Neuronal stem cell (in vitro differentiated cells): ENCODE data around the gene MPP2.

Source experiments
- DNase-seq: peaks from one replicate; pipeline ENCODE4 v3.0.0-alpha.2; 2013; ENCODE audit warnings: low spot score
- H2AFZ ChIP-seq: one replicate; pipeline ENCODE4 v1.6.1; 2013; ENCODE audit warnings: mild to moderate bottlenecking, low read length, inconsistent platforms
- H2AK5ac ChIP-seq: 2 replicates; pipeline ENCODE4 v1.6.1; 2013; ENCODE audit warnings: low read depth, mild to moderate bottlenecking, inconsistent platforms, low read length, moderate library complexity, mixed read lengths
- H2BK120ac ChIP-seq: 2 replicates; pipeline ENCODE4 v1.6.1; 2013; ENCODE audit warnings: low read depth, mild to moderate bottlenecking, inconsistent platforms, low read length, moderate library complexity, mixed read lengths
- H2BK12ac ChIP-seq: one replicate; pipeline ENCODE4 v1.6.1; 2013; ENCODE audit warnings: low read length, inconsistent platforms
- H2BK15ac ChIP-seq: 2 replicates; pipeline ENCODE4 v1.6.1; 2013; ENCODE audit warnings: mild to moderate bottlenecking, low read length, inconsistent platforms, mixed read lengths
- H2BK5ac ChIP-seq: one replicate; pipeline ENCODE4 v1.6.1; 2013; ENCODE audit warnings: inconsistent platforms, mild to moderate bottlenecking, low read length, moderate library complexity
- H3K14ac ChIP-seq: one replicate; pipeline ENCODE4 v1.6.1; 2013; ENCODE audit warnings: low read length, inconsistent platforms
- H3K18ac ChIP-seq: 2 replicates; pipeline ENCODE4 v1.6.1; 2013; ENCODE audit warnings: low read length, inconsistent platforms
- H3K23ac ChIP-seq: 2 replicates; pipeline ENCODE4 v1.6.1; 2013; ENCODE audit warnings: low read depth, mild to moderate bottlenecking, mixed read lengths, low read length, inconsistent platforms; ENCODE audit not compliant: poor library complexity
- H3K27ac ChIP-seq: replicated peaks from 3 replicates; pipeline ENCODE4 v1.5.1; 2013; ENCODE audit warnings: low read length, inconsistent platforms
- H3K27me3 ChIP-seq, 3 experiments: 2 replicates each; pipeline ENCODE4 v1.6.1; 2013; ENCODE audit warnings: low read length in 3 of 3, mild to moderate bottlenecking in 2 of 3, inconsistent platforms in 1 of 3, low read depth in 1 of 3, mixed read lengths in 1 of 3, moderate library complexity in 1 of 3; ENCODE audit not compliant: control insufficient read depth in 3 of 3, insufficient read depth in 3 of 3
- H3K36me3 ChIP-seq, 2 donors: replicated peaks in 1 of 2; 2 replicates each; pipeline ENCODE4 v1.6.1; 2013; ENCODE audit warnings: low read length in 2 of 2; ENCODE audit not compliant: control insufficient read depth in 2 of 2, insufficient read depth in 2 of 2
- H3K4ac ChIP-seq: 2 replicates; pipeline ENCODE4 v1.6.1; 2013; ENCODE audit warnings: inconsistent platforms, mild to moderate bottlenecking, low read length, moderate library complexity
- H3K4me1 ChIP-seq, 2 donors: 1 replicate in 1 of 2; 2 replicates in 1 of 2; pipeline ENCODE4 v1.6.1; 2013; ENCODE audit warnings: low read length in 2 of 2, low read depth in 1 of 2; ENCODE audit not compliant: control insufficient read depth in 2 of 2, insufficient read depth in 1 of 2
- H3K4me2 ChIP-seq: one replicate; pipeline ENCODE4 v1.6.1; 2013; ENCODE audit warnings: mild to moderate bottlenecking, low read length, inconsistent platforms; ENCODE audit not compliant: insufficient read depth, poor library complexity, severe bottlenecking
- H3K4me3 ChIP-seq, 2 donors: 2 replicates each; pipeline ENCODE4 v1.5.1; 2013; ENCODE audit warnings: low read length in 2 of 2, mild to moderate bottlenecking in 2 of 2, inconsistent platforms in 1 of 2, moderate library complexity in 1 of 2
- H3K79me1 ChIP-seq: one replicate; pipeline ENCODE4 v1.6.1; 2013; ENCODE audit warnings: low read depth, mild to moderate bottlenecking, inconsistent platforms, low read length, moderate library complexity
- H3K9ac ChIP-seq: one replicate; pipeline ENCODE4 v1.6.1; 2013; ENCODE audit warnings: mild to moderate bottlenecking, low read depth, low read length, inconsistent platforms; ENCODE audit not compliant: poor library complexity
- H3K9me3 ChIP-seq, 2 donors: replicated peaks in 1 of 2; 2 replicates each; pipeline versions ENCODE3 to v1.6.1; 2013; ENCODE audit warnings: low read length in 2 of 2, mild to moderate bottlenecking in 2 of 2, inconsistent platforms in 1 of 2, low read depth in 1 of 2, mixed read lengths in 1 of 2, moderate library complexity in 1 of 2; ENCODE audit not compliant: control insufficient read depth in 2 of 2, insufficient read depth in 1 of 2
- H4K8ac ChIP-seq: one replicate; pipeline ENCODE4 v1.6.1; 2013; ENCODE audit warnings: low read depth, mild to moderate bottlenecking, inconsistent platforms, low read length, moderate library complexity
- H4K91ac ChIP-seq: one replicate; pipeline ENCODE4 v1.6.1; 2013; ENCODE audit warnings: low read length, low read depth, mild to moderate bottlenecking, inconsistent platforms; ENCODE audit not compliant: poor library complexity
- whole genome bisulfite sequencing, 2 donors: extraction: QIAGEN DNeasy Blood & Tissue Kit; methylation state at CpG; one replicate each; pipeline ENCODE4 v1.1.7; 2013; ENCODE audit warnings: missing lambda C conversion rate in 2 of 2, mixed read lengths in 1 of 2; ENCODE audit not compliant: insufficient read length in 2 of 2, insufficient replicate concordance in 1 of 2; ENCODE audit errors: extremely low coverage in 2 of 2; 5-methylcytosine and 5-hydroxymethylcytosine counted together

The MPP2 gene

DNA sequence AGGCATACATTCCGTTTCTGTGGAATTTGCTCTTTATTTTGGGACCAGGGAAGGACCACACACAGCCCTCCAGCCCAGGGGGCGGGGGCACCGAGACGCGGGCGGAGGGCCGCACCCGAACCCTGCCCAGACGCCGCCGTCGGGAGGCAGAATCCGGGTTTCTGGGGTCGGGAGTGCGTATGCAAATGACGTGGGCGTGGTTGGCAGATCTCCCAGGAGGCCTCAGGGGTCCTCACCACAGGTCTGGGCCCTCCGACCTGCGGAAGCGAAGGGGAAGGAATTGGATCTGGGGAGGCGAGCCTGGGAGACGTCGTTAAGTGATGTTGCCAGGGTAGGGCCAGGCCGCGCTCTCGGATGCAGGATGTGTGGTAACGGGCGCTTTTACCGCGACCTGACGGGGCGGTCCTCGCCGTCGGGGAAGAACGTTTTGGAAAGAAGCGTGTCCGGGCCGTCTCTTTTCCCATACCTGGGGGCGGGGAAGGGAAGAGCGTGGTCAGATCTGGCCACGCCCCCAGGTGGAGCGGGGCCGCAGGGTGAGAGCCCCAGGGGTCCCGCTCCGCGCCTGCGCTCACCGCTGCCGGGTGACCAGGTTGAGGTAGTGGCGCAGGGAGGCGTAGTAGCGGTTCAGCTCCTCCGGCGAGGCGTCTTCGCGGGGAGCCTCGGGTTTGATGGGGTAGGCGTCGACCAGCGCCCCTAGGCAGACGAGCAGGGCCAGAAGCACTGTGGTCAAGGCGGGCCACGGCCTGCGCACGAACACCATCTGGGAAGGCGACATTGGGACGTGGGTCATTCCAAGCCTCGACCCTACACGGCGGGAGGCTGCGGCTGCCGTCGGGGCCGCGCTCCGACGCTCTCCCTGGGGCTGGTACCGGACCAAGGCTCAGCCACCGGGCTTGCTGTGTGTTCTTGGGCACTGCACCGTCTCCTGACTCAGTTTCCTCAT, 45.7 kb upstream of the MPP2 start:
- peak overlapping the region; percentile 73 for H2BK12ac ChIP-seq
- peak; percentile 70 for DNase-seq
- H4K8ac ChIP-seq = peak overlapping the region; percentile 86
- H4K91ac ChIP-seq = peak overlapping the region; percentile 39
- peak overlapping the region; percentile 59 for H3K23ac ChIP-seq
- no peak overlapping the region for H3K14ac ChIP-seq
- H3K4me2 ChIP-seq = peak overlapping the region; percentile 64
- no peak overlapping the region for H3K27ac ChIP-seq
- H3K9me3 ChIP-seq = no peaks in the 10 kb centered on the region
- H3K4me1 ChIP-seq = peaks cover 0 to 8% of the 10 kb centered on the region in 2 donors
- H2BK120ac ChIP-seq = no peak overlapping the region
- peak overlapping the region in 1 of 2 donors; percentile 87 for H3K4me3 ChIP-seq
- H3K27me3 ChIP-seq = peaks cover 0 to 82% (median 45%) of the 10 kb centered on the region in 3 experiments
- no peaks in the 10 kb centered on the region for H3K79me1 ChIP-seq
- H3K4ac ChIP-seq = no peak overlapping the region
- H2AFZ ChIP-seq = peak overlapping the region; percentile 53
- peak overlapping the region; percentile 95 for H3K18ac ChIP-seq
- H2AK5ac ChIP-seq = peak overlapping the region; percentile 96
- peak overlapping the region; percentile 85 for H3K9ac ChIP-seq
- WGBS, 2 donors = no CpG with 5 or more reads among the region's 82 CpGs
- no peaks in the 10 kb centered on the region for H3K36me3 ChIP-seq
- H2BK15ac ChIP-seq = peak overlapping the region; percentile 95
- H2BK5ac ChIP-seq = no peak overlapping the region

- H3K23ac ChIP-seq = no peak overlapping the region
- no peaks in the 10 kb centered on the region for H3K36me3 ChIP-seq
- no peak overlapping the region for H4K8ac ChIP-seq
- peak overlapping the region; percentile 85 for H3K9ac ChIP-seq
- no peaks in the 10 kb centered on the region for H3K9me3 ChIP-seq
- H3K27ac ChIP-seq = no peak overlapping the region
- peaks cover 0 to 8% of the 10 kb centered on the region in 2 donors for H3K4me1 ChIP-seq
- peak overlapping the region; percentile 64 for H3K4me2 ChIP-seq
- H2BK120ac ChIP-seq = no peak overlapping the region
- no peak overlapping the region for H4K91ac ChIP-seq
- peaks cover 0 to 85% (median 45%) of the 10 kb centered on the region in 3 experiments for H3K27me3 ChIP-seq
- H2BK12ac ChIP-seq = no peak overlapping the region
- peak overlapping the region; percentile 23 for H2AK5ac ChIP-seq
- H2AFZ ChIP-seq = peak overlapping the region; percentile 53
- no peak overlapping the region for H2BK5ac ChIP-seq
- peak overlapping the region; percentile 89 for H3K18ac ChIP-seq
- WGBS, 2 donors = no CpG with 5 or more reads among the region's 19 CpGs
- peak overlapping the region; percentile 35 for H2BK15ac ChIP-seq
- DNase-seq = no peak
- H3K4me3 ChIP-seq = peak overlapping the region in 1 of 2 donors; percentile 87
- H3K79me1 ChIP-seq = no peaks in the 10 kb centered on the region
- H3K14ac ChIP-seq = no peak overlapping the region
- no peak overlapping the region for H3K4ac ChIP-seq
These were observed 45.0 kb upstream of the MPP2 start for GRCh38 chr17:43952351-43952723.

- H3K27ac ChIP-seq = no peak overlapping the region
- DNase-seq = no peak
- peak overlapping the region; percentile 64 for H3K4me2 ChIP-seq
- no peak overlapping the region for H2BK12ac ChIP-seq
- no peak overlapping the region for H4K8ac ChIP-seq
- no peaks in the 10 kb centered on the region for H3K79me1 ChIP-seq
- H2AFZ ChIP-seq = no peak overlapping the region
- H4K91ac ChIP-seq = no peak overlapping the region
- H2BK120ac ChIP-seq = no peak overlapping the region
- H3K23ac ChIP-seq = no peak overlapping the region
- no CpG with 5 or more reads among the region's 4 CpGs for WGBS, 2 donors
- no peak overlapping the region for H3K14ac ChIP-seq
- H3K27me3 ChIP-seq = peaks cover 0 to 90% (median 45%) of the 10 kb centered on the region in 3 experiments
- peak overlapping the region; percentile 89 for H3K18ac ChIP-seq
- H3K36me3 ChIP-seq = no peaks in the 10 kb centered on the region
- H3K4me1 ChIP-seq = peaks cover 2 to 10% of the 10 kb centered on the region in 2 donors
- no peak overlapping the region for H2AK5ac ChIP-seq
- no peak overlapping the region for H2BK5ac ChIP-seq
- no peak overlapping the region for H3K4ac ChIP-seq
- H3K4me3 ChIP-seq = peak overlapping the region in 1 of 2 donors; percentile 87
- H3K9me3 ChIP-seq = no peaks in the 10 kb centered on the region
- H2BK15ac ChIP-seq = no peak overlapping the region
- no peak overlapping the region for H3K9ac ChIP-seq
These were observed 44.4 kb upstream of the MPP2 start for GRCh38 chr17:43951750-43952149.

DNA sequence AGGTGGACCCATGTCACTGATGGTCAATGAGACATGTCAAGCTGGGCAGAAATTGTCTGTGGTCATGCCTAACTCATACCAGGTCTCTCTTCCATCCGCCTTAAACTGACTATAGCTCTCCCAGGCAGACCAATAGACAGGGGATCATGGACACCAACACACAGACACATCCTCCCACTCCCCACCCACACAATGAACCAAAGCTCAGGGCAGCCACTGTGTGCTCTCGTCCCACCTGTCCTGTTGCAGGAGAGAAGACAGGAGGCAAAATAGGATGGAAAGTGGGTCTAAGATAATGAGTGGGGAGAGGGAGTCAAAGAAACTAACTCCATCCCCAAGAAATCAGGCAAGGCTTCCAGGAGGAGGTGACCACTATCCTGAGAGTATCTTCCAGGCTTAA, 43.2 kb upstream of the MPP2 start:
- Histone ChIP-seq H3K27ac (no peak overlapping the region), H3K18ac (no peak overlapping the region), H3K9me3 (no peaks in the 10 kb centered on the region), H2AFZ (no peak overlapping the region), H2BK12ac (no peak overlapping the region), H2BK120ac (no peak overlapping the region), H3K79me1 (no peaks in the 10 kb centered on the region), H3K4me1 (peaks cover 10 to 13% of the 10 kb centered on the region in 2 donors), H3K4me3 (peak overlapping the region in 1 of 2 donors; percentile 10), H3K4ac (no peak overlapping the region), H2BK5ac (no peak overlapping the region), H3K27me3 (peaks cover 0 to 91% (median 45%) of the 10 kb centered on the region in 3 experiments), H2BK15ac (no peak overlapping the region), H3K4me2 (no peak overlapping the region), H3K9ac (no peak overlapping the region), H3K23ac (no peak overlapping the region), H3K36me3 (no peaks in the 10 kb centered on the region), H4K91ac (no peak overlapping the region), H2AK5ac (no peak overlapping the region), H3K14ac (no peak overlapping the region), H4K8ac (no peak overlapping the region)
- WGBS, 2 donors = no CpG with 5 or more reads among the region's 2 CpGs
- no peak for DNase-seq
